Measurements from ENCODE around the gene SYT3. TPM values are rescaled to one million over a fixed set of nuclear protein-coding genes. Genes with fewer than 3 reads are reported as not detected.
"Not testable (repeated sequence)": the region's sequence is repeated elsewhere in the genome, so short reads cannot be mapped to it uniquely, and the experiment has no call there.

Gene SYT3
- total RNA-seq, 2 donors from 2014 or later: 0.74 TPM; not detected in 1

DNA sequence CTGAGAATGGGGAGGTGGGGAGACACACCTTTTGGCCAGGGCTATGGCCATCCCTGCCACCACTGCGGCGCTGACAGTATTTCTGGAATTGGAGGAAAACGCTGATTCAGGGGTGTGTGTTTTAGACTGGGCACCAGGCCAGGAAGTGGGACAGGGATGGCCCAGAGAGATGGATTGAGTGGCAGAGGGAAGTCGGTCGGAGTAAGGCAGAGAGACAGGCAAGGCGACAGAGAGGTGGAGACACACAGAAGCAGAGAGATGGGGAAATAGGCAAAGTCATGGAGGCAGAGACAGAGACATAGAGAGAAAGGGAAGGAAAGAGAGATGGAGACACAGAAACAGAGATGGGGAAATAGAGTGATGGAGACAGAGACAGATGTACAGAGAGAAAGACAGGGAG is 5.4 kb upstream of the SYT3 start:
- intact Hi-C loops (cut with DNase I): no loop called here
- DNase-seq (ENCODE audit: low spot score): no peak

- DNase-seq (ENCODE audit: low spot score): no peak
- intact Hi-C loops (cut with DNase I): no loop called here
Observed at GRCh38 chr19:50644315-50644915, 4.7 kb upstream of the SYT3 start.

DNA sequence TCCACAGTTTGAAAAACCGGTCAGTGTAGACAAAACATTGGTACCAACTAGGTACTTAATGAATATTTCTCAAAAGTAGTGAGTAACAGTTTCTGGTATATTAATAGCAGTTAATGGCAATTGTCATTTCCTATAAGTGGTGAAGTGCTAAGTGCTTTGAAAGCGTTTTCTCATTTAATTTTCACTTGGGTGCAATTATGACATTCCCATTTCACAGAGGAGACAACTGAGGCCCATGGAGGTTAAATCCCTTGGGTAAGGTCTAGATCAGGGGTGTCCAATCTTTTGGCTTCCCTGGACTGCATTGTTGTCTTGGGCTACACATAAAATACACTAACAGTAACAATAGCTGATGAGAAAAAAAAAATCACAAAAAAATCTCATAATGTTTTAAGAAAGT is 687 bp upstream of the SYT3 start:
- intact Hi-C loops (cut with DNase I): no loop called here
- DNase-seq (ENCODE audit: low spot score): no peak

DNA sequence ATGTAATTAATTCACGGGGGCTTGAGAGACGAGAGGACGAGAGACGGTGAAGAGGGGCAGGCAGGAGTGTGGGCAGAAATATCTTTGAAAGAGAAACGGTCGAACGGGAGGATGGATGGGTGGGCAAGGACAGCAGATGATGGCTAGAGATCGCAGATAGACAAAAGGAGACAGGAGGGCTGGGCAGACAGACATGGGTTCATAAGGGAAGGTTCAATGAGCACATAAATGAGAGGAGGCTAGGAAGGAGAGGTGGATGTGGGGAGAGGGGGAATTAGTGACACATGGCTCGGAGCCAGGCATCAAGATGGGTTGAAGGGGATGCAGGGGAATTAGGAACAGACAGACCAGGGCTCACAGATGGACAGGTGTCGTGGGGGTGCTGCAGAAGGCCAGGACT is 1.1 kb downstream of the SYT3 start:
- intact Hi-C loops (cut with DNase I): no loop called here

DNA sequence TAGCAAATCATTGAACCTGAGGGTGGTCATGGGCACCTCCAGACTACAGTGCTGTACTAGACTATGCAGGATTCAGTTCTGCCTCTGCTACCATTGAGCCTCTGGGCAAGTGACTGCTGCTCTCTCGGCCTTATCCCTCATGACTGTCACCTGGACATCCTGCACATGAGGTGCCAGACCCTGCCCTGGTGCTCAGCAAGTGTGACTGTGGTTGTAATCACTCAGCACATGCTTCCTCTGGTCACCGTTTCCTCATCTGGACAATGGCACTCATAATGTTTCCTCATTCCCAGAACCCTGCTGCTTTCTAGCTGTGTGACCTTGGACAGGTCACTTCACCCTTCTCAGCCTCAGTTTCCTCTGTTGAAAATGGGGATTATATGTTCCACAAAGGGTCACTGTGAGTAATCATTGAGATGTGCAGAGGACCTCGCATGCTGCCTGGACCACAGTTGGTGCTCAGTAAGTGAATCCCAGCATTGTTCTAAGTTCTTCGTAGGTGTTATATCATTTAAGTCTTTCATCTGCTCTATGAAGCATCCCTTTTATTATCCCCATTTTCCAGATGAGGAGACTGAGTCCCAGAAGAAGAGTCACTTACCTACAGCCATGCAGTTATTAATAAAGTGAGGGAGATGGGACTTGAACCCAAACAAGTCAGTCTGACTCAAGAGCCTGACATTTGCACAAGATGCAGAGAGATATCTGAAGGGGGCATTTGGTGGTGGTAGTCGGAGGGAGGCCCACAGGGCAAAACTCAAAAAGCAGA is 3.2 kb downstream of the SYT3 start:
- intact Hi-C loops (cut with DNase I): no loop called here
- peak; percentile 34 for DNase-seq (ENCODE audit: low spot score)

More for the DNA sequence above, 1.1 kb downstream of the SYT3 start:
- DNase-seq (ENCODE audit: low spot score): peak; percentile 24

GRCh38 chr19:50633973-50634372 is 5.7 kb downstream of the SYT3 start:
- DNase-seq (ENCODE audit: low spot score): no peak
- intact Hi-C loops (cut with DNase I): loop anchor here in 1 of 2 donors (1.0 kb wide), 1 partner anchor 27 kb away; no protein-coding TSS in a partner anchor

DNA sequence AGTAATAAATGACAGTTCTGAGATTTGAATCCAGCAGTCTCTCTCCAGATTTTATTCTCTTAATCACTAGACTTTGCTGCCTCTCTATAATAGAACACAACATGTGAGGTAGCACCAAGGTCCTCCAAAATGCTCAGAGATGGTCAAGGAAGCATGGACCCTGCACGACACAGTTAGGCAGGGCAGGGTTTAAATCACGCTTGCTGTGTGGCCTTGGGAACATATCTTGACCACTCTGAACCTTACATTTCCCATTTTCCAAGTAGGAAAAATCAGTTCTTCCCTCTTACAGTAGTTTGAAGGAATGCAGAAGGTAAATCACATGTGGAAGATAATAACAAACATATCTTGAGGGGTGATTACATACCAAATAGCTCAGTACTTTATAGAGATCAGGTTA is 6.3 kb downstream of the SYT3 start:
- DNase-seq (ENCODE audit: low spot score): no peak
- intact Hi-C loops (cut with DNase I): no loop called here

GRCh38 chr19:50632151-50632835 is 7.4 kb downstream of the SYT3 start:
- intact Hi-C loops (cut with DNase I): no loop called here

DNA sequence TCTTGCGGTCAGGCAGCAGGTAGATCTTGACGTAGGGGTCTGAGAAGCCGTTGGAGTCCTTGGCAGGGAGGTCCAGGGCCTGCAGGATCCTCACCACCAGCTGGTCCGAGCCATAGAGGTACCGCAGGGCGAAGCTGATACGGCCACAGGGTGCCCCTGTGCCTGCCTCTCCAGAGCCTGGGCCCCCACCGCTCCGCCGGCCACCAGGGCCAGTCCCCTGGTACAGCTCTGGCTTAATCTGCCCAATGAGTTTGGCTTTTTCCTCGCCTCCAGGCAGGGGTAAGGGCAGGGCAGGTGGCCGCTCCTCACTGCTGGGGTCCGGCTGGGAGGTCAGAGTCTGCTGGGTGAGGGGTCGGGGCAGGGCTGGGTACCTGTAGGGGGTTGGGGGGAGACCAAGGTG is 9.9 kb downstream of the SYT3 start:
- peak; percentile 47 for DNase-seq (ENCODE audit: low spot score)
- intact Hi-C loops (cut with DNase I): no loop called here

More at GRCh38 chr19:50632151-50632835, 7.4 kb downstream of the SYT3 start:
- DNase-seq (ENCODE audit: low spot score): peak; percentile 66

DNA sequence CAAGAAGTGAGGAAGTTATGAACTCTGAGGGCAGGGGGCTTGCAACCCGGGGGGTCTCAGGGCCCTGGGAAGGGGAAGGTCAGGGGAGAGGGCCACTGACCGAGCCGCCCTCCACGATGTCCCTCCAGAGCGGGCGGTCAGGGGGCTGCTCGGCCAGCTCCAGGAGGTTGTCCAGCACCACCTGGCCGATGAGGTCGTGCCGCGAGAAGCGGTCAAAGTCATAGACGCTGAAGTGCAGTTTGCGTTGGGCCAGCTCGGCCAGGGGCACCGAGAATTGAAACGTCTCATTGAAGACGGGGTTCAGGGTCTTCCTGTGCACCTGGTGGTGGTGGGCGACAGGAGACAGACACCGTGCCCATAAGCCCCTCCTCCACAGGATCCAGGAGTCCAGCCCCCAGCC is 10.5 kb downstream of the SYT3 start:
- intact Hi-C loops (cut with DNase I): no loop called here
- DNase-seq (ENCODE audit: low spot score): peak; percentile 46

- no peak for DNase-seq (ENCODE audit: low spot score)
- intact Hi-C loops (cut with DNase I): no loop called here
Observed at GRCh38 chr19:50628551-50628950, 11.1 kb downstream of the SYT3 start.

- intact Hi-C loops (cut with DNase I): no loop called here
- DNase-seq (ENCODE audit: low spot score): peak; percentile 31
Observed at GRCh38 chr19:50628146-50628545, 11.5 kb downstream of the SYT3 start.

GRCh38 chr19:50626795-50627194 is 12.9 kb downstream of the SYT3 start:
- DNase-seq (ENCODE audit: low spot score): no peak
- intact Hi-C loops (cut with DNase I): no loop called here

DNA sequence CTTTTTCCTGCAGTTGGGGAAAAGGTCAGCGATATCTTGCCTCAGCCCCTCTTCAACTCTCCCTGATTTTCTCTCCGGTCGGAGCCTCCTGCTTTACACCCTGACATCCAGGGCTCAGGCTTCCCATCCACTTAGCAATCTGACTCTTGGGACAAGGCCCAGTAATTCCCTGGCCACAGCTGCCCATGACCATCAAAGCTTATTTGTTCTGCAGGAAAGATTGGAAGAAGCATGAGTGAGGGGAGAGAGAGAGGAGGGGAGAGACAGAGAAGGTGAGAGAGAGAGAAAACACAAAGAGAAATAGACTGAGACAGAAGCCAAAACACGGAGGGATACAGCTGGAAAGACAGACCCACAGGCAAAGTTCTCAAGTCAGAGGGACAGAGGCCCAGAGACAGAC is 13.7 kb downstream of the SYT3 start:
- no peak for DNase-seq (ENCODE audit: low spot score)
- intact Hi-C loops (cut with DNase I): no loop called here

GRCh38 chr19:50624949-50625600 is 14.6 kb downstream of the SYT3 start:
- intact Hi-C loops (cut with DNase I): no loop called here
- no peak for DNase-seq (ENCODE audit: low spot score)

DNA sequence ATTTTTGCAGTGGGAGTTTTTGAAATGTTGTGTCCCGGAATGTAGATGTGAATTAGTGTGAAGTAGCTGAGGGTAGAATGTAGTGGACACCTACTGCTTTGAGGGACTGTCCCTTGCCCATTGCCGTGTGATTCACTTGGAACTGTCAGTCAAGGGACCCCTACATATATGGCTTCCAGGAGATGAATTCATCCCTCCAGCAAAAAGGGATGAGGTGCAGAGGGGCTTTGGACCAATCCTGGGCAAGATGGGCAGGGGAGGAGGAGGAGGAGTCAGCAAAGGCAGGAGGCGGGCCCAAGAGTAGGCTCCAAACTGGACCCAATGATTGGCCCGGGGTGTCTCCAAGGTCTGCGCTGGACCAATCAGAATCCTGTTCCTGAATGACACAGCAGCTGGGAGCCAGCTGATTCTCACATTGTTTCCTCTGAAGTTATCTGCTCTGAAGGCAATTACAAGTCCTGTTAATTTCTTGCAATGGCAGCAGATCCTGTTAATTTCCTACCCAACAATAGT is 19.2 kb downstream of the SYT3 start:
- intact Hi-C loops (cut with DNase I); DNase-seq (ENCODE audit: low spot score): not testable (repeated sequence)

DNA sequence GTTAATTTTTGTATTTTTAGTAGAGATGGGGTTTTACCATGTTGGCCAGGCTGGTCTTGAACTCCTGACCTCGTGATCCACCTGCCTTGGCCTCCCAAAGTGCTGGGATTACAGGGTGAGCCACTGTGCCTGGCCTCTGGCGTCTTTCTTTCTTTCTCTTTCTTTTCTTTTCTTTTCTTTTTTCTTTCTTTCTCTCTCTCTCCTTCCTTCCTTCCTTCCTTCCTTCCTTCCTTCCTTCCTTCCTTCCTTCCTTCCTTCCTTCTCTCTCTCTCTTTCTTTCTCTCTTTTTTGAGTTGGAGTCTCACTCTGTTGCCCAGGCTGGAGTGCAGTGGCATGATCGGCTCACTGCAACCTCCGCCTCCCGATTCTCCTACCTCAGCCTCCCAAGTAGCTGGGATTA is 20.5 kb downstream of the SYT3 start:
- DNase-seq (ENCODE audit: low spot score); intact Hi-C loops (cut with DNase I): not testable (repeated sequence)

GRCh38 chr19:50618379-50618778 is 21.3 kb downstream of the SYT3 start:
- intact Hi-C loops (cut with DNase I); DNase-seq (ENCODE audit: low spot score): not testable (repeated sequence)

GRCh38 chr19:50612504-50613404 is 26.9 kb downstream of the SYT3 start:
- DNase-seq (ENCODE audit: low spot score); intact Hi-C loops (cut with DNase I): not testable (repeated sequence)
